ENCODE data around the gene GSC2.

DNA sequence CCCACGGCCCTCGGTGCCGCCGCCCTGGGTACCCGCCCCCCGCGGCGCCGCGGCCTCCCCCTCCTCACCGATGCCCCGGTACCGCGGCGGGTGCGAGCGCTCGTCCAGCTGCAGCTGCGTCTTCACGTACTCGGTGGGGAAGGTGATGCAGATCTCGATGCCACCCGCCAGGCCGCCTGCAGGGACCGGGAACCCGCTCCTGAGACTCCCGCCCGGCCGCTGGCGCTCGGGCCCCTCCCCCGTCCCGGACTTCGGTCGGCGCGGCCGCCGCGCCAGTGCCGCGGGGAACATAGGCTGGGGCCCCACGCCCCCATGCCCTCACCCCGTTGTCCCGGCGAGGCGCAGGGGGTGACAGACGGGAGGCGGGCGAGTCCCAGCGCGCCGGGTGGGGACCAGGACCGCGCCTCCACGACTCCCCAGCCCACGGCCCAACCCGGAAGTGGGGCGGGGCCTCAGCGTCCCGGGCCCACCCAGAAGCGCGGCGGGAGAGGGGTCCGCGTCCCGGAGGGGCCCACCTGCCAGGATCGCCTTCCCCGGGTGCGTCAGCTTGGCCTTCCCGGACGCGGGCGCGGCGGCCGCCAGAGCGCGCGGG, 28.1 kb upstream of the GSC2 start:
- TF ChIP-seq ZBTB33 (CRISPR knock-in tag; IDR thresholded peaks at IDR 0.05) (no peak), TBL1XR1 (IDR thresholded peaks at IDR 0.05; ENCODE audit: low read length in 2 of 2) (no peak), HES1 (IDR thresholded peaks at IDR 0.05; ENCODE audit: low read depth) (no peak), SPI1 (IDR thresholded peaks at IDR 0.05; ENCODE audit: borderline replicate concordance, low read depth, low read length) (no peak; the same call in 1 of the 2 replicates)

Data from K562 (cell line).